BLaER1 treated with 17β-estradiol and CSF1 and Interleukin-3, amounts not matched to agents 10 nM and 100 nM (cell line): Measurements from ENCODE around the gene PDCD6IP.
A peak's percentile ranks its signal among the peaks of the same experiment; 100 is the strongest.

Source experiments
- H3K27ac ChIP-seq, 11 experiments: shearing (Covaris generic); formaldehyde crosslinking; 2 replicates each; pipeline ENCODE4 v1.8.1; 2022
- H3K27me3 ChIP-seq, 11 experiments: shearing (Covaris generic); formaldehyde crosslinking; 2 replicates each; pipeline ENCODE4 v1.8.1; 2022
- H3K36me3 ChIP-seq, 11 experiments: shearing (Covaris generic); formaldehyde crosslinking; 2 replicates each; pipeline ENCODE4 v1.8.1; 2022
- H3K4me1 ChIP-seq, 10 experiments: shearing (Covaris generic); formaldehyde crosslinking; 2 replicates each; pipeline ENCODE4 v1.8.1; 2022
- H3K4me2 ChIP-seq, 11 experiments: shearing (Covaris generic); formaldehyde crosslinking; 2 replicates each; pipeline ENCODE4 v1.8.1; 2022
- H3K4me3 ChIP-seq, 10 experiments: shearing (Covaris generic); formaldehyde crosslinking; 2 replicates each; pipeline ENCODE4 v1.8.1; 2022
- H3K9ac ChIP-seq, 11 experiments: shearing (Covaris generic); formaldehyde crosslinking; 2 replicates each; pipeline ENCODE4 v1.8.1; 2022
- H3K9me3 ChIP-seq, 11 experiments: shearing (Covaris generic); formaldehyde crosslinking; replicated peaks in 1 of 11; 2 replicates each; pipeline ENCODE4 v1.8.1; 2022
- H4K20me1 ChIP-seq, 11 experiments: shearing (Covaris generic); formaldehyde crosslinking; 2 replicates each; pipeline ENCODE4 v1.8.1; 2022
- Cebpa-rat ChIP-seq, 11 experiments: shearing (Covaris generic); IDR thresholded peaks; 2 replicates each; pipeline ENCODE4 v1.8.1; 2022

The PDCD6IP gene

GRCh38 chr3:33918126-33918756 lies 119.8 kb downstream of the PDCD6IP start:
- Histone ChIP-seq H3K4me2 (peak overlapping the region in 8 of 11 experiments; percentile 15 to 62 (median 36); a peak in 11 of 22 replicates), H3K4me3 (no peak overlapping the region), H3K9ac (no peak overlapping the region), H3K27ac (no peak overlapping the region), H3K27me3 (no peaks in the 10 kb centered on the region), H3K9me3 (peaks cover 0 to 18% (median 0%) of the 10 kb centered on the region in 11 experiments; a peak in 2 of 22 replicates), H3K36me3 (no peaks in the 10 kb centered on the region), H4K20me1 (no peaks in the 10 kb centered on the region), H3K4me1 (peaks cover 0 to 45% (median 28%) of the 10 kb centered on the region in 10 experiments; a peak in 14 of 20 replicates)
- no peak for TF ChIP-seq Cebpa-rat (IDR thresholded peaks at IDR 0.05)
